ENCODE results near the gene DTNA. TPM values are rescaled to one million over a fixed set of nuclear protein-coding genes. Genes with fewer than 3 reads are reported as not detected.
"Not testable (repeated sequence)": the region's sequence is repeated elsewhere in the genome, so short reads cannot be mapped to it uniquely, and the experiment has no call there.

Gene DTNA
- total RNA-seq, 1 experiment from 2014 or later = not detected

DNA sequence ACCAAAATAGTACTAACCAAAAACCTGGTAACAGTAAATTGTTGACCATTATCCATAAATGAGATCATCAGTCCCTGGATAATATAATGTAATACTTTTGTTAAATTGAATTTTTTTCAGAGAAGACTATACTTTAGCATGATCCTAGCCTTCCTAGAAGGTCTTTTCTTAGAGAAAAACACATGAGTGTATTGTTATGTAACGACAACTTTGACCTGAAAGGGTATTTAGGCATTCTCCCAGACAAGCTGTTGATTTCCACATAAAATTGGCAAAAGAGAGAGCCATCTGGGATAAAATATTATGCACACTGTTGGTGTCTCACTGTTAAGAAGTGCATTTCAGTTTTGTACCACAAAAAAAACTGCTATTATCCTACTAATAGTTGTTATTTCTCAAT, 211.1 kb downstream of the DTNA start:
- H3K79me2 ChIP-seq (ENCODE audit: low read depth) = no peaks in the 10 kb centered on the region
- no peaks in the 10 kb centered on the region for H3K4me1 ChIP-seq (replicated peaks; ENCODE audit: insufficient read depth)
- POLR2A ChIA-PET (ENCODE audit: unreplicated experiment) = no interaction called here
- BruUV-seq (replicated peaks) = no TSS peak
- CTCF ChIA-PET = no interaction called here
- H3K27me3 ChIP-seq (ENCODE audit: insufficient read depth, low read depth) = no peaks in the 10 kb centered on the region
- H3K9me3 ChIP-seq (ENCODE audit: insufficient read depth, low read depth) = no peaks in the 10 kb centered on the region
- H3K27ac ChIP-seq = no peak overlapping the region
- TF ChIP-seq, protein P1, sequence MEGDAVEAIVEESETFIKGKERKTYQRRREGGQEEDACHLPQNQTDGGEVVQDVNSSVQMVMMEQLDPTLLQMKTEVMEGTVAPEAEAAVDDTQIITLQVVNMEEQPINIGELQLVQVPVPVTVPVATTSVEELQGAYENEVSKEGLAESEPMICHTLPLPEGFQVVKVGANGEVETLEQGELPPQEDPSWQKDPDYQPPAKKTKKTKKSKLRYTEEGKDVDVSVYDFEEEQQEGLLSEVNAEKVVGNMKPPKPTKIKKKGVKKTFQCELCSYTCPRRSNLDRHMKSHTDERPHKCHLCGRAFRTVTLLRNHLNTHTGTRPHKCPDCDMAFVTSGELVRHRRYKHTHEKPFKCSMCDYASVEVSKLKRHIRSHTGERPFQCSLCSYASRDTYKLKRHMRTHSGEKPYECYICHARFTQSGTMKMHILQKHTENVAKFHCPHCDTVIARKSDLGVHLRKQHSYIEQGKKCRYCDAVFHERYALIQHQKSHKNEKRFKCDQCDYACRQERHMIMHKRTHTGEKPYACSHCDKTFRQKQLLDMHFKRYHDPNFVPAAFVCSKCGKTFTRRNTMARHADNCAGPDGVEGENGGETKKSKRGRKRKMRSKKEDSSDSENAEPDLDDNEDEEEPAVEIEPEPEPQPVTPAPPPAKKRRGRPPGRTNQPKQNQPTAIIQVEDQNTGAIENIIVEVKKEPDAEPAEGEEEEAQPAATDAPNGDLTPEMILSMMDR (conservative IDR thresholded peaks at IDR 0.05) = no peak
- no peak for TF ChIP-seq EZH2 (IDR thresholded peaks at IDR 0.05; ENCODE audit: low read depth)
- no peak for DNase-seq
- H3K9me2 ChIP-seq (ENCODE audit: insufficient read depth) = no peaks in the 10 kb centered on the region
- intact Hi-C loops (cut with micrococcal nuclease; ENCODE audit: unreplicated experiment) = loop anchor here (10.0 kb wide), 1 partner anchor 54 kb away; no protein-coding TSS in a partner anchor
- H3K4me2 ChIP-seq = no peak overlapping the region
- H3F3A ChIP-seq (ENCODE audit: insufficient read depth, low read depth) = no peaks in the 10 kb centered on the region
- H4K20me1 ChIP-seq (ENCODE audit: insufficient read depth) = no peaks in the 10 kb centered on the region
- no peak overlapping the region for H3K4me3 ChIP-seq
- no peak overlapping the region for H2AFZ ChIP-seq
- H3K36me3 ChIP-seq (ENCODE audit: low read depth) = no peaks in the 10 kb centered on the region

DNA sequence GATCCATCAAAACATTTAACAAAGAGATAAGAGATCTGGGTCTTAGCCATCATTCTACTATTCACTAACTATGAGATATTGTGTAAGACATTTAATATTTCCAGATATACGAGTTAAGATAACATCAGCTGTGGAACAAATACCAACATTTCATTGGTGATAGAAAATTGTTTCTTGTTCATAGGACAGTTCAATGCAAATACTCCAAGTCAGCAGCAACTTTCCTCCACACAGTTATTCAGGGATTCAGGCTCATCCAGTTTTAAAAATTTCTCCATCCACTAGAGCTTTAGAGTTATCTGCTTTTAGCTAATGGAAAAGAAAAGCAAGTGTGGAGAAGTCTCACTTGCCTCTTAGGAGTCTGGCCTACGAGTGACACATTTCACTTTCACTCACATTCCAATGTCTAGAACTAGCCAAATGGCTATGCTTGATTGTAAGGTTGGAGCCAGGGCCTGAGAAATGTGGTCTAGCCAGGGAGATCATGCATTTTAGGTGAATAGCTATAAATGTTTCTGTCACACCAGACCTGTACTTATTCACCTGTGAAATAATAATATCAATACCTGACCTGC, 211.8 kb downstream of the DTNA start:
- Histone ChIP-seq H3K4me2 (no peak overlapping the region), H4K20me1 (ENCODE audit: insufficient read depth) (no peaks in the 10 kb centered on the region), H3K36me3 (ENCODE audit: low read depth) (no peaks in the 10 kb centered on the region), H3K4me1 (replicated peaks; ENCODE audit: insufficient read depth) (no peaks in the 10 kb centered on the region), H3F3A (ENCODE audit: insufficient read depth, low read depth) (no peaks in the 10 kb centered on the region), H3K9me2 (ENCODE audit: insufficient read depth) (no peaks in the 10 kb centered on the region), H3K4me3 (no peak overlapping the region), H3K27ac (no peak overlapping the region), H3K79me2 (ENCODE audit: low read depth) (no peaks in the 10 kb centered on the region), H3K9me3 (ENCODE audit: insufficient read depth, low read depth) (no peaks in the 10 kb centered on the region), H2AFZ (no peak overlapping the region), H3K27me3 (ENCODE audit: insufficient read depth, low read depth) (no peaks in the 10 kb centered on the region)
- no TSS peak for BruUV-seq (replicated peaks)
- ChIA-PET POLR2A (ENCODE audit: unreplicated experiment) (no interaction called here), CTCF (no interaction called here)
- no peak for DNase-seq
- TF ChIP-seq, protein P1 (conservative IDR thresholded peaks at IDR 0.05) = no peak
- TF ChIP-seq EZH2 (IDR thresholded peaks at IDR 0.05; ENCODE audit: low read depth) = no peak
- intact Hi-C loops (cut with micrococcal nuclease; ENCODE audit: unreplicated experiment) = loop anchor here (10.0 kb wide), 1 partner anchor 53 kb away; no protein-coding TSS in a partner anchor

DNA sequence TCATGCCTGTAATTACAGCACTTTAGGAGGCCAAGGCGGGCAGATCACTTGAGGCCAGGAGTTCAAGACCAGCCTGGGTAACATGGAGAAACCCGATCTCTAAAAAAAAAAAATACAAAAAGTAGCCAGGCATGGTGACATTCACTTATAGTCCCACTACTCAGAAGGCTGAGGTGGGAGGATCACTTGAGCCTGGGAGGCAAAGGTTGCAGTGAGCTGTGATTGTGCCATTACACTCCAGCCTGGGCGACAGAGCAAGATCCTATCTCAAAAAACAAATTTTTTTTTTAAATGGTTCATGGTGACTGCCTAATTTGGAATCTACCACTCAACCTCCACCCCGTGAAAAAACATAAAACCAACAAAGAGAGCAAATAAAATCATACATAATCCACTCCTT, 212.5 kb downstream of the DTNA start:
- not testable (repeated sequence) for H3K36me3 ChIP-seq (ENCODE audit: low read depth)

DNA sequence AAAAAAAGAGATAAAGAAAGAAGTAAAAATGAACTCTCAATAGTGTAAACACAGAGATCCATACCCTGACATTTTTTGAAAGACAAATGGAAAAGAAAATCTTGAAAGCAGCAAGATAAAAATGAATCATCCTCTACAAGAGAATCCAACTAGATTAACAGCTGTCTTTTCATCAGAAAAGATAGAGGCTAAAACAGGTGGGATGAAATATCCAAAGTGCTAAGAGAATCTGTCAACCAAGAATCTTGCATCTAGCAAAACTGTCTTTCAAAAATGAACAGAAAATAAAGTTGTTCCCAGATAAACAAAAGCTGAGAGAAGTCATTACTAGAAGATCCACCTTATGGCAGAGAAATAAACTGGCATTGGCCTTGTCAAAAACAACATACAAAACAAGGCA, 213.8 kb downstream of the DTNA start:
- no peak for DNase-seq
- ChIA-PET CTCF (no interaction called here), POLR2A (ENCODE audit: unreplicated experiment) (no interaction called here)

More for the DNA sequence above, 212.5 kb downstream of the DTNA start:
- H3K9me3 ChIP-seq (ENCODE audit: insufficient read depth, low read depth); DNase-seq; H3K4me1 ChIP-seq (replicated peaks; ENCODE audit: insufficient read depth); H2AFZ ChIP-seq; H3K9me2 ChIP-seq (ENCODE audit: insufficient read depth); H3F3A ChIP-seq (ENCODE audit: insufficient read depth, low read depth); H3K4me2 ChIP-seq; CTCF ChIA-PET; H3K4me3 ChIP-seq; H3K27me3 ChIP-seq (ENCODE audit: insufficient read depth, low read depth); H3K79me2 ChIP-seq (ENCODE audit: low read depth); H4K20me1 ChIP-seq (ENCODE audit: insufficient read depth); H3K27ac ChIP-seq; BruUV-seq (replicated peaks): not testable (repeated sequence)
- intact Hi-C loops (cut with micrococcal nuclease; ENCODE audit: unreplicated experiment) = loop anchor here (10.0 kb wide), 1 partner anchor 52 kb away; no protein-coding TSS in a partner anchor
- POLR2A ChIA-PET (ENCODE audit: unreplicated experiment) = interaction anchor here (0.7 kb wide), 1 partner anchor 1120 kb away, joined by 6 read pairs; no protein-coding TSS in a partner anchor

More for the DNA sequence above, 213.8 kb downstream of the DTNA start:
- H3K27ac ChIP-seq = no peak overlapping the region
- H3K9me2 ChIP-seq (ENCODE audit: insufficient read depth) = no peaks in the 10 kb centered on the region
- no peak overlapping the region for H2AFZ ChIP-seq
- no peak for TF ChIP-seq EZH2 (IDR thresholded peaks at IDR 0.05; ENCODE audit: low read depth)
- TF ChIP-seq, protein P1 (conservative IDR thresholded peaks at IDR 0.05) = no peak
- H4K20me1 ChIP-seq (ENCODE audit: insufficient read depth) = no peaks in the 10 kb centered on the region
- peaks cover 2% of the 10 kb centered on the region; the same call in 1 of the 2 replicates for H3K4me1 ChIP-seq (replicated peaks; ENCODE audit: insufficient read depth)
- no peak overlapping the region for H3K4me3 ChIP-seq
- no peaks in the 10 kb centered on the region for H3K9me3 ChIP-seq (ENCODE audit: insufficient read depth, low read depth)
- no peaks in the 10 kb centered on the region for H3K27me3 ChIP-seq (ENCODE audit: insufficient read depth, low read depth)
- H3K36me3 ChIP-seq (ENCODE audit: low read depth) = no peaks in the 10 kb centered on the region
- H3F3A ChIP-seq (ENCODE audit: insufficient read depth, low read depth) = no peaks in the 10 kb centered on the region
- no peak overlapping the region for H3K4me2 ChIP-seq
- BruUV-seq (replicated peaks) = no TSS peak
- intact Hi-C loops (cut with micrococcal nuclease; ENCODE audit: unreplicated experiment) = loop anchor here (10.0 kb wide), 1 partner anchor 51 kb away; no protein-coding TSS in a partner anchor
- H3K79me2 ChIP-seq (ENCODE audit: low read depth) = no peaks in the 10 kb centered on the region
